Stomach (tissue), 19 donors: ENCODE results near the gene HMGB4. TPM values are rescaled to one million over a fixed set of nuclear protein-coding genes. Genes with fewer than 3 reads are reported as not detected.

ENCODE experiments used
- DNase-seq, 2 donors: peaks; one replicate each; pipeline versions ENCODE4 v3.0.0 to v3.0.0-alpha.2; 2013 to 2019
- H3K27ac ChIP-seq, 5 donors: fragments of 200-600 bp in 4 of 5; sonication (generic) in 4 of 5; one replicate each; pipeline ENCODE4 v1.5.1; 2013 to 2019; ENCODE audit warnings: mild to moderate bottlenecking in 1 of 5, moderate library complexity in 1 of 5
- H3K27me3 ChIP-seq, 3 donors: fragments of 200-600 bp; sonication (generic); one replicate each; pipeline ENCODE4 v1.5.1; 2017 to 2019; ENCODE audit warnings: mixed run types in 1 of 3
- H3K36me3 ChIP-seq, 4 donors: fragments of 200-600 bp; sonication (generic); 1 replicate in 3 of 4; 2 replicates in 1 of 4; pipeline ENCODE4 v1.5.1; 2016 to 2019
- H3K4me1 ChIP-seq, 4 donors: fragments of 200-600 bp; sonication (generic); one replicate each; pipeline ENCODE4 v1.5.1; 2016 to 2019
- H3K4me3 ChIP-seq, 4 donors: fragments of 200-600 bp; sonication (generic) in 3 of 4; one replicate each; pipeline ENCODE4 v1.5.1; 2016 to 2019; ENCODE audit warnings: mild to moderate bottlenecking in 1 of 4
- H3K9me3 ChIP-seq, 4 donors: fragments of 200-600 bp; sonication (generic); one replicate each; pipeline ENCODE4 v1.5.1; 2016 to 2019
- CTCF ChIP-seq, 7 experiments: fragments of 450-650 bp in 4 of 7; fragments of 200-600 bp in 3 of 7; sonication (generic) in 3 of 7; IDR thresholded peaks; one replicate each; pipeline ENCODE4 v1.5.1; 2016 to 2019; ENCODE audit warnings: antibody characterized with exemption in 7 of 7, control low read depth in 2 of 7, mild to moderate bottlenecking in 1 of 7
- EP300 ChIP-seq: sonication (generic); formaldehyde crosslinking; IDR thresholded peaks from one replicate; pipeline ENCODE4 v1.6.1; 2017; ENCODE audit warnings: antibody characterized with exemption
- POLR2A ChIP-seq, 4 donors: fragments of 450-650 bp; IDR thresholded peaks; one replicate each; pipeline ENCODE4 v1.6.1; 2016; ENCODE audit warnings: antibody characterized with exemption in 4 of 4, control low read depth in 2 of 4, mild to moderate bottlenecking in 1 of 4, moderate library complexity in 1 of 4
- POLR2AphosphoS5 ChIP-seq, 3 donors: sonication (generic); formaldehyde crosslinking; IDR thresholded peaks; one replicate each; pipeline ENCODE4 v1.6.1; 2016; ENCODE audit warnings: antibody characterized with exemption in 3 of 3
- WGBS, 5 donors: extraction: QIAGEN DNeasy Blood & Tissue Kit in 3 of 5; methylation state at CpG; one replicate each; pipeline versions ENCODE4 v1.1.5 to v1.1.7; 2013 to 2018; 5-methylcytosine and 5-hydroxymethylcytosine counted together
- intact Hi-C: fragments of 100-400 bp; cut with DNase I; formaldehyde crosslinking; loops from one replicate; pipeline ENCODE4 v1.15.1; 2023; ENCODE audit warnings: low total_unique reads
- long read RNA-seq, 10 donors: transcript quantifications; one replicate each; lab custom pipeline, GENCODE V29; 2026
- polyA plus RNA-seq, 3 donors: library from polyadenylated mRNA; stranded (reverse); fragments of 200-250 nt; gene quantifications; one replicate each; pipeline ENCODE4 v1.2.3, GENCODE V29; 2013
- total RNA-seq, 5 donors: library from RNA; depleted of rRNA; stranded (reverse); fragments of >200 nt; gene quantifications; one replicate each; pipeline versions ENCODE4 v1.1.0 to v1.2.3, GENCODE V29; 2014 to 2016
- donor health status: healthy with polysubstance abuse.
- donor health status: Bipolar disorder and iron deficiency.
- donor health status: healthy.

HMGB4 gene, protein sequence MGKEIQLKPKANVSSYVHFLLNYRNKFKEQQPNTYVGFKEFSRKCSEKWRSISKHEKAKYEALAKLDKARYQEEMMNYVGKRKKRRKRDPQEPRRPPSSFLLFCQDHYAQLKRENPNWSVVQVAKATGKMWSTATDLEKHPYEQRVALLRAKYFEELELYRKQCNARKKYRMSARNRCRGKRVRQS
- total RNA-seq (not detected), polyA plus RNA-seq (not detected)
- long read RNA-seq, donor 1 = 0 reads
- long read RNA-seq, donor 2 = 0 reads
- long read RNA-seq, donor 3 = 0 reads
- long read RNA-seq, donor 4 = 0 reads
- long read RNA-seq, donor 5 = 0 reads
- long read RNA-seq, donor 6 = 0 reads
- long read RNA-seq, donor 7 = 0 reads
- long read RNA-seq, donor 8 = 0 reads
- long read RNA-seq, donor 9 = 0 reads
- long read RNA-seq, donor 10 = 0 reads

DNA sequence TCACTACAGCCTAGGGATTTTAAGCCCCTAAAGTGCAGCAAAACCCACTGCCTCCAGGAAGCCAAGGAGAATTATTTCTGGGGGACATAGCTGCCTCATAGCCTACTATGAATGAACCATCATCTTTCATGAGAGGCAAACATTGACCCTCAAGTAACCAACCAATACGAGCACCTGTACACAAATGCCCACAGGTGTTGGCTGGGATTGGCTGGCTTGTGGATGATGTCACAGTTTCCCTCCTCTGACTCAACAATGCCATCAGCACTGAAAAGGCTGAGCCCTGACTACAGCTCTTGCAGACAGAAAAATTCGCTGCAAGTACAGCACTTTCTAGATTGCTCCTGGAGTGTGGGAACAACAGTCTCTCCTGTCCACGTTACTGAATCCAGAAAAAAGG lies at the start of gene HMGB4:
Gene HMGB4, plus strand, starts transcription at position 301 of the 400 bp plus-strand sequence. CDS start 113 bp downstream, outside the sequence.
- intact Hi-C loops = no loop called here

GRCh38 chr1:33814166-33814565 lies 49.7 kb upstream of the HMGB4 start:
- no peaks in the 10 kb centered on the region for H3K36me3 ChIP-seq
- H3K4me1 ChIP-seq = no peaks in the 10 kb centered on the region
- H3K27ac ChIP-seq = no peak overlapping the region
- intact Hi-C loops = no loop called here
- peaks cover 0 to 6% (median 2%) of the 10 kb centered on the region in 4 donors for H3K9me3 ChIP-seq
- no peak for DNase-seq
- WGBS, 5 donors = 77 to 96% (median 88%) methylated on average over 2 of the region's 2 CpGs
- H3K4me3 ChIP-seq = no peak overlapping the region
- TF ChIP-seq CTCF (IDR thresholded peaks at IDR 0.05) = no peak
- no peak for TF ChIP-seq EP300
- TF ChIP-seq POLR2AphosphoS5 (IDR thresholded peaks at IDR 0.05) = no peak
- no peak for TF ChIP-seq POLR2A (IDR thresholded peaks at IDR 0.05)
- peaks cover 0 to 3% (median 0%) of the 10 kb centered on the region in 3 donors for H3K27me3 ChIP-seq

More for the DNA sequence above, at the start of gene HMGB4:
- TF ChIP-seq EP300 (no peak), POLR2A (IDR thresholded peaks at IDR 0.05) (no peak), POLR2AphosphoS5 (IDR thresholded peaks at IDR 0.05) (no peak), CTCF (IDR thresholded peaks at IDR 0.05) (no peak)
- Histone ChIP-seq H3K27ac (no peak within 1 kb of the TSS), H3K36me3 (no peaks in the 10 kb centered on the region), H3K9me3 (no peaks in the 10 kb centered on the region), H3K4me1 (no peaks in the 10 kb centered on the region), H3K27me3 (peaks cover 0 to 26% (median 0%) of the 10 kb centered on the region in 3 donors), H3K4me3 (no peak within 1 kb of the TSS)
- 62 to 76% (median 71%) methylated on average over 3 of the region's 3 CpGs for WGBS, 5 donors
- no peak for DNase-seq

DNA sequence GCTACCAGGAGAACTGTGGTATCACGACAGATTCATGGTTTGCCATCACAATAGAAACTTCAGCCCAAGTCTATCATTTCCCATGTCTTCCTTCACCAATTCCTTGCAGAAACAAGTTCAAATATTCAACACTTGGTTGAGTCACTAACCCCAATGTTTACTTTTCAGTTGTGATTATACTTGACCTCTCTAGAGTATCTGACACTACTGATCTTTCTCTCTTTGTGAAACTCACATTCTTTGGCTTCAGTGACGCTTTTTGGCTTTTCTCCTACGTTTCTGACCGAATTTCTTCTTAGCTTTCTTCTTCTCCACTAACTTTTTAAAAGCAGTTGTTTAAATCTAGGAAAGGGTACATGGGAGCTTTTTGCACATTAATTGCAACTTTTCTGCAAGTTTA lies 48.8 kb upstream of the HMGB4 start:
- intact Hi-C loops = no loop called here
- Histone ChIP-seq H3K36me3 (no peaks in the 10 kb centered on the region), H3K4me1 (no peaks in the 10 kb centered on the region), H3K27ac (no peak overlapping the region), H3K9me3 (peaks cover 0 to 6% (median 0%) of the 10 kb centered on the region in 4 donors), H3K27me3 (peaks cover 0 to 3% (median 0%) of the 10 kb centered on the region in 3 donors), H3K4me3 (no peak overlapping the region)
- 38 to 44% (median 42%) methylated on average over 4 of the region's 4 CpGs for WGBS, 5 donors
- no peak for TF ChIP-seq POLR2AphosphoS5 (IDR thresholded peaks at IDR 0.05)
- DNase-seq = no peak

GRCh38 chr1:33818071-33818470 lies 45.8 kb upstream of the HMGB4 start:
- H3K9me3 ChIP-seq = no peaks in the 10 kb centered on the region
- DNase-seq = no peak
- no peak overlapping the region for H3K27ac ChIP-seq
- no peak overlapping the region for H3K4me3 ChIP-seq
- TF ChIP-seq POLR2AphosphoS5 (IDR thresholded peaks at IDR 0.05) = no peak
- no peak for TF ChIP-seq POLR2A (IDR thresholded peaks at IDR 0.05)
- H3K36me3 ChIP-seq = no peaks in the 10 kb centered on the region
- WGBS, 5 donors = 58 to 84% (median 72%) methylated on average over 3 of the region's 3 CpGs
- peaks cover 0 to 22% (median 3%) of the 10 kb centered on the region in 3 donors for H3K27me3 ChIP-seq
- H3K4me1 ChIP-seq = no peaks in the 10 kb centered on the region
- intact Hi-C loops = no loop called here

GRCh38 chr1:33819290-33819912 lies 44.5 kb upstream of the HMGB4 start:
- no peak for TF ChIP-seq EP300
- no peak for TF ChIP-seq CTCF (IDR thresholded peaks at IDR 0.05)
- TF ChIP-seq POLR2A (IDR thresholded peaks at IDR 0.05) = no peak
- no peak for TF ChIP-seq POLR2AphosphoS5 (IDR thresholded peaks at IDR 0.05)
- intact Hi-C loops = no loop called here

More at GRCh38 chr1:33819290-33819912, 44.5 kb upstream of the HMGB4 start:
- Histone ChIP-seq H3K27ac (no peak overlapping the region), H3K4me3 (no peak overlapping the region), H3K27me3 (peaks cover 0 to 20% (median 3%) of the 10 kb centered on the region in 3 donors), H3K9me3 (no peaks in the 10 kb centered on the region), H3K36me3 (no peaks in the 10 kb centered on the region), H3K4me1 (no peaks in the 10 kb centered on the region)
- WGBS, 5 donors = 77 to 83% (median 80%) methylated on average over 10 of the region's 10 CpGs
- no peak for DNase-seq
